SK-N-SH treated with all-trans-retinoic acid at 6 μM for 48 hours (cell line): ENCODE data around the gene ARSB.

Experiments used
- PPARA ChIP-seq: fragments of 250-450 bp; sonication (Bioruptor Pico); IDR thresholded peaks from 2 replicates; pipeline ENCODE4 v1.5.0; 2020; ENCODE audit warnings: mild to moderate bottlenecking, borderline replicate concordance
- RARB ChIP-seq: fragments of 250-450 bp; sonication (Bioruptor Pico); IDR thresholded peaks from 2 replicates; pipeline ENCODE4 v1.8.0; 2021; ENCODE audit warnings: mild to moderate bottlenecking, moderate library complexity
- TSHZ2 ChIP-seq: fragments of 250-450 bp; sonication (Bioruptor Pico); IDR thresholded peaks from 2 replicates; pipeline ENCODE4 v1.5.0; 2020; ENCODE audit warnings: mild to moderate bottlenecking, moderate library complexity

DNA sequence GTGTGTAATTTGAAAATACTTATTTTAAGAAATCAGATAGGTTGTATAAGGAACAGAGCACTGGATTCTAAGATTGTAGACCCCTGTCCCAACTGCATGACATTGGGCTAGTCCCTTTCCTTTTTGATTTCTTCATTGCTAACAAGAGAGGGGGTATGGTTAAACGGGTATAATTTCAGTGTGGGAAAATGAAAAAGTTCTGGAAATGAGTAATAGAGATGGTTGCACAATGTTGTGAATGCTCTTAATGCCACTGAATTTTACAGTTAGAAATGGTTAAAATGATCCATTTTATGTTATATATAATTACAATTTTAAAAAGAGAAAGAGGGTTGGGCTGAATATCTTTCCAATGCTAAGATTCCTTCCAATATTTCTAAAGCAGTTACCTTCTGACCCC is 233.2 kb downstream of the ARSB start:
- no peak for TF ChIP-seq RARB (CRISPR knock-in tag)
- no peak for TF ChIP-seq TSHZ2 (CRISPR knock-in tag)
- no peak for TF ChIP-seq PPARA (CRISPR knock-in tag)
